A549 treated with CORT108297 at 1 μM for 4 hours (cell line): Measurements from ENCODE around the gene RNF14. TPM values are rescaled to one million over a fixed set of nuclear protein-coding genes. Genes with fewer than 3 reads are reported as not detected.

Source experiments
- total RNA-seq: library from RNA; stranded (reverse); fragments of 200-300 nt; extraction: Qiagen RNA extraction; gene quantifications from 5 replicates; pipeline ENCODE4 v1.2.3, GENCODE V29; 2022

Gene RNF14, protein sequence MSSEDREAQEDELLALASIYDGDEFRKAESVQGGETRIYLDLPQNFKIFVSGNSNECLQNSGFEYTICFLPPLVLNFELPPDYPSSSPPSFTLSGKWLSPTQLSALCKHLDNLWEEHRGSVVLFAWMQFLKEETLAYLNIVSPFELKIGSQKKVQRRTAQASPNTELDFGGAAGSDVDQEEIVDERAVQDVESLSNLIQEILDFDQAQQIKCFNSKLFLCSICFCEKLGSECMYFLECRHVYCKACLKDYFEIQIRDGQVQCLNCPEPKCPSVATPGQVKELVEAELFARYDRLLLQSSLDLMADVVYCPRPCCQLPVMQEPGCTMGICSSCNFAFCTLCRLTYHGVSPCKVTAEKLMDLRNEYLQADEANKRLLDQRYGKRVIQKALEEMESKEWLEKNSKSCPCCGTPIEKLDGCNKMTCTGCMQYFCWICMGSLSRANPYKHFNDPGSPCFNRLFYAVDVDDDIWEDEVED
- total RNA-seq = 43.4 to 60.2 TPM (median 51.8 TPM) in 5 replicates

DNA sequence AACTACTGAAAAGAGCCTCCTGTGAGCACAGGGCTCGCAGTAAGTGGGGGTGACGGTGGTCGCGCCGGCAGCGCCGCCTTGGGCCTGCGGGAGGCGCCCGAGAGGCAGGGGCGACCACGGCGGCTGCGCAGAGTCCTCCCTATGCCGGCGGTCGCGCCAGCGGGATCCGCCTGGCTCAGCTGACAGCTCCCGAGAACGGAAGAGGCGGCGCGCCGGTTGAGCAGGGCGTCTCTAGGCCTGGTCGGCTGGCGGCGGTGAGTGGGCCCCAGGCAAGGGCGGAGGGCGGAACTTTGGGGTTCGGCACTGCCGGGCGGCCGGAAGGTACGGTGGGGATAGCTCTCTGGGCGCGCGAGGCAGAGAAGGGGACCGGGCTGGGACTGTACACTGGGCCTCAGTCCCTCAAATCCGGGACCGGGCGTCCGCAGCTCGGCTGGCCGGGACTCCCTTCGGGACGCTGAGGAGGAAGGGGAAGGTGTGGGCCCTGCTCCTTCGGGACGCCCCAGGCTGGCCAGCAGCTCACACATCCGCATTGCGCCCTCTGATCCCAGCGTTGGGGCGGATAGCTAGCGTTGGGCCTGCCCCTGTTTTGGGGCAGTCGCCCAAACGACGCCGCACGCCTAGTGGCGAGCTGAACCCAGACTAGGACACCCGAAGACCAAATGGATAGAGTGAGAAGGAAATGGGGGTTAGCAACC is at the start of gene RNF14:
Gene RNF14, plus strand, starts transcription at position 192 of the 695 bp plus-strand sequence. CDS start 4,484 bp downstream, outside the sequence.

GRCh38 chr5:141923448-141924313 is 45.2 kb upstream of the RNF14 start, which contains the start of gene DELE1:
Gene DELE1 (plus strand): TSS chr5:141923871. CDS start chr5:141923942, 71 bp downstream.

GRCh38 chr5:141958113-141958512 is 10.8 kb upstream of the RNF14 start, which contains the start of gene PCDH12:
Gene PCDH12 (minus strand): TSS chr5:141958202. CDS start chr5:141957851, 351 bp downstream.

DNA sequence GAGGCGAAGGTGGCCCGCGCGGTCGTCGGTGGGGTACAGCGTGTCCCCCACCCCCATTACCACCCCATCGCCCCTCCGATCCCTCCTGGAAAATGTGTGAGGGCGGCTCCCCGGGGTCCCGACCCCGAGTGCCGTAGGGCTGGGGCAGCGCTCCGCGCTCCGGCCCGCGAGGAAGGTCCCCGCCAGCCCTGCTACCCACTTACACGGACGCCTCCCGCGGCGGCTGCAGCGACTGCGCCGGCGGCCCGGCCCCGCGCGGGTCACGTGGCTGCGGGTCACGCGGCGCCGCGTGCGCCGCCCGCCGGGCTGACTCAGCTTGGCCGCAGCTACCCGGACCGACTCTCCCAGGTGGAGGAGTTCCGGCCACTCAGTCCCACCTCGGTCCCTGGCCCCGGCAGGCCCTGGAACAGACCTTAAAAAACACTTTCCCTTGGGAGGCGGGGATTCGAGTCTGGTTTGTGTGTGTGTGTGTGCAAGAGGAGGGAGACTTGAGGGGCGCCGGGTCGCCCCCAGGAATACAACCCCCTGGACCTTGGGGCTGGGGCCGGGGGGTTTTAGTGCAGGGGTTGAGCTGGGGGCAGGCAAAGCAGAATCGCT is 44.0 kb downstream of the RNF14 start, which contains the start of gene GNPDA1:
Gene GNPDA1, minus strand, starts transcription at position 236 of the 597 bp plus-strand sequence. CDS start 992 bp downstream, outside the sequence.

Other genes starting within 250 kb of the RNF14 start
- 1.7 to 3.3 TPM (median 2.4 TPM) in 5 replicates for gene PCDH1, start 90.7 kb upstream of the RNF14 start, total RNA-seq
- gene DELE1, start 45.2 kb upstream of the RNF14 start, total RNA-seq = 42.3 to 64.0 TPM (median 57.0 TPM) in 5 replicates
- gene PCDH12, start 10.9 kb upstream of the RNF14 start, total RNA-seq = 0.01 to 0.09 TPM (median 0.02 TPM) in 3 of 5 replicates, not detected in the others
- 63.9 to 86.4 TPM (median 67.7 TPM) in 5 replicates for gene GNPDA1, start 43.9 kb downstream of the RNF14 start, total RNA-seq
- gene NDFIP1, start 139.7 kb downstream of the RNF14 start, total RNA-seq = 47.1 to 53.8 TPM (median 51.2 TPM) in 5 replicates